Psoas muscle (tissue), 8 donors: ENCODE measurements around the gene RAB27A. TPM values are rescaled to one million over a fixed set of nuclear protein-coding genes. Genes with fewer than 3 reads are reported as not detected.

ENCODE experiments used
- ATAC-seq, 4 donors: fragments of 200-7000 bp; cut with Tn5 transposase; one replicate each; pipeline ENCODE4 v1.9.1; 2020; ENCODE audit warnings: moderate library complexity in 3 of 4, mild to moderate bottlenecking in 2 of 4
- DNase-seq, 2 donors: peaks; one replicate each; pipeline ENCODE4 v3.0.0-alpha.2; 2020
- H3K27ac ChIP-seq: fragments of 200-600 bp; one replicate; pipeline ENCODE4 v1.8.0; 2022
- H3K27me3 ChIP-seq, 3 donors: fragments of 200-600 bp in 1 of 3; one replicate each; pipeline versions ENCODE4 v1.6.1 to v1.8.0; 2013 to 2022; ENCODE audit warnings: low read length in 2 of 3, mild to moderate bottlenecking in 2 of 3, moderate library complexity in 1 of 3; ENCODE audit not compliant: insufficient read depth in 3 of 3
- H3K36me3 ChIP-seq, 2 donors: fragments of 200-600 bp in 1 of 2; one replicate each; pipeline versions ENCODE4 v1.6.1 to v1.8.0; 2013 to 2022; ENCODE audit warnings: low read depth in 1 of 2, mild to moderate bottlenecking in 1 of 2, moderate library complexity in 1 of 2; ENCODE audit not compliant: insufficient read depth in 1 of 2
- H3K4me1 ChIP-seq: fragments of 200-600 bp; one replicate; pipeline ENCODE4 v1.8.0; 2022
- H3K4me3 ChIP-seq: fragments of 200-600 bp; one replicate; pipeline ENCODE4 v1.8.0; 2022; ENCODE audit warnings: mild to moderate bottlenecking
- H3K9me3 ChIP-seq: fragments of 200-600 bp; one replicate; pipeline ENCODE4 v1.8.0; 2022
- CTCF ChIP-seq: fragments of 200-600 bp; IDR thresholded peaks from one replicate; pipeline ENCODE4 v1.8.0; 2022; ENCODE audit warnings: antibody characterized with exemption
- WGBS, 3 donors: extraction: QIAGEN DNeasy Blood & Tissue Kit; methylation state at CpG; one replicate each; pipeline versions ENCODE4 v1.1.6 to v1.1.7; 2013; 5-methylcytosine and 5-hydroxymethylcytosine counted together
- intact Hi-C, 2 donors: fragments of 100-400 bp; cut with DNase I; formaldehyde crosslinking; loops; one replicate each; pipeline versions ENCODE4 v1.11.0 to v1.14.2; 2022
- polyA plus RNA-seq, 3 donors: library from polyadenylated mRNA; stranded (reverse); fragments of 200-250 nt; gene quantifications; one replicate each; pipeline ENCODE4 v1.2.3, GENCODE V29; 2013
- total RNA-seq, 4 donors: library from RNA; stranded (reverse); fragmentation: NEBNext Ultra II Directional in 2 of 4; extraction: Animal tissue kit (Norgen Biotek cat#: 25700) in 2 of 4; gene quantifications; one replicate each; pipeline versions ENCODE4 v1.2.1 to v1.2.4, GENCODE V29; 2021 to 2023
- donor health status: healthy with polysubstance abuse.
- donor health status: DM: no; HTN: no; CAD: no; lungs with moderate emphysema.
- donor health status: Bipolar disorder and iron deficiency.
- donor health status: healthy.
- donor health status: DM: yes; HTN: yes; CAD: no.
- donor health status: DM: no; HTN: no; CAD: no.
- donor health status: DM: no; HTN: no; CAD: no.
- donor health status: DM: yes; HTN: yes; CAD: no.

The RAB27A gene
- total and polyA plus RNA-seq, 7 donors: 1.2 to 5.4 (median 2.3) TPM

DNA sequence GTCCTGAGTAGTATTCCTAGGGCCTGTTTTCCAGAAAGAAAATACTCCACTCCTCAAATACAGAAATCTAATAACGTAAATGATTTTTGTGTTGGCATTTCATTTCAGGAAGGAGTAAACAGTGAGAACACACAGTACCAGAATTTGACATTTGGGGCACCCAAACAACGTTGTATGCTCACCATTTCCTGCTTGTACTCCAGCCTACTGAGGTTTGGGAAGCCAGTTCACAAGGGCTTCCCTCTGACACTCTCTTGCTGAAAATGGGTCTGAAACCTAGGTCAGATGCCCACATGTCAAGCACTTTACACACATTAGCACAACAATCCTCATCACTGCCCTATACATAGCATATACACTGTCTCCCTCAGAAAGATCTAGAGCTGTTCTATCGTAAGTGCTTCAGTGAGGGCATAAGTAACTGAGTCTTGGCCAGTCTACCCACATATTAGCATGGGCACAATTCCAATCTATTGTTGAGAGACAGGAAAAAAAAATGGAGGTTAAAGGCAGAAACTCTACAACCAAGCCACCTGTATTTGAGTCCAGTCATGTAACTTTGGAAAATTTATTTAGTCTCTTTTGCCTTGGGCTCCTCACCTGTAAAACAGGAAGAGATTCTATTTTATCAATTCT lies 49.4 kb downstream of the RAB27A start:
- no peak for DNase-seq
- Histone ChIP-seq H3K4me1 (no peaks in the 10 kb centered on the region), H3K36me3 (no peaks in the 10 kb centered on the region), H3K27me3 (peaks cover 0 to 2% (median 0%) of the 10 kb centered on the region in 3 donors), H3K4me3 (no peak overlapping the region), H3K9me3 (no peaks in the 10 kb centered on the region), H3K27ac (no peak overlapping the region)
- no peak for TF ChIP-seq CTCF
- WGBS, 3 donors: 66 to 76% (median 73%) methylated on average over 3 of the region's 3 CpGs
- no peak for ATAC-seq
- intact Hi-C loops: no loop called here

GRCh38 chr15:55239440-55240124 lies 50.0 kb downstream of the RAB27A start:
- 77 to 91% (median 89%) methylated on average over 5 of the region's 5 CpGs for WGBS, 3 donors
- no peak for TF ChIP-seq CTCF
- Histone ChIP-seq H3K27me3 (peaks cover 0 to 2% (median 0%) of the 10 kb centered on the region in 3 donors), H3K9me3 (no peaks in the 10 kb centered on the region), H3K4me1 (no peaks in the 10 kb centered on the region), H3K27ac (no peak overlapping the region), H3K4me3 (no peak overlapping the region), H3K36me3 (no peaks in the 10 kb centered on the region)
- no peak for DNase-seq
- no peak for ATAC-seq
- intact Hi-C loops: no loop called here

DNA sequence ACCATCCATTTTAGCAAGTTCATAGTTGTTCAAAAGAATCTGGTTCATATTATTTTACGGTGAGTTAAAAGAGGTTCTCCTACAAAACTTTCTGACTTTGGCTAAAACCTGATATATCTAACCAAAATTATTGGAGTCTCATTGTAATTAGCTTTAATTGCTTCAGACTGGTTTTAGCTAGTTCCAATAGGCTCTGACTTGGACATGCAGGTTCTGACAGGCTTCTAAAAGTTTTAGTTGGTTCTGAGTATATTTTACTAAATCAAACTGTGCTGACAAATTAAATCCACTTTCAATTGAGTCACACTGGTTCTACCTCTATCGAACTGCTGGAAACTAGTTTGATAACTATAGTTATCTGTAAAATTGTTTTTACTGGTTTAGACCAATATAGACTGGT lies 50.7 kb downstream of the RAB27A start:
- H3K4me1 ChIP-seq: no peaks in the 10 kb centered on the region
- no peak overlapping the region for H3K27ac ChIP-seq
- no peak for ATAC-seq
- WGBS, 3 donors: 94 to 97% (median 94%) methylated on average over 2 of the region's 2 CpGs
- H3K27me3 ChIP-seq: no peaks in the 10 kb centered on the region
- no peak for TF ChIP-seq CTCF
- no peak for DNase-seq
- H3K36me3 ChIP-seq: no peaks in the 10 kb centered on the region
- intact Hi-C loops: no loop called here
- H3K4me3 ChIP-seq: no peak overlapping the region
- H3K9me3 ChIP-seq: no peaks in the 10 kb centered on the region

GRCh38 chr15:55237219-55238130 lies 52.1 kb downstream of the RAB27A start:
- whole genome bisulfite sequencing, 3 donors: 90 to 94% (median 90%) methylated on average over 6 of the region's 6 CpGs
- ATAC-seq (no peak), DNase-seq (no peak)
- Histone ChIP-seq H3K4me3 (no peak overlapping the region), H3K27me3 (no peaks in the 10 kb centered on the region), H3K4me1 (no peaks in the 10 kb centered on the region), H3K27ac (no peak overlapping the region), H3K36me3 (no peaks in the 10 kb centered on the region), H3K9me3 (no peaks in the 10 kb centered on the region)
- intact Hi-C loops: no loop called here
- TF ChIP-seq CTCF: no peak
